Upper lobe of left lung (tissue), 4 donors: ENCODE data around the gene LRRC10B.

Experiments used
- CTCF ChIP-seq, 6 experiments: fragments of 450-650 bp in 4 of 6; fragments of 200-600 bp in 2 of 6; sonication (generic) in 2 of 6; IDR thresholded peaks; one replicate each; pipeline ENCODE4 v1.5.1; 2016 to 2019; ENCODE audit warnings: antibody characterized with exemption in 6 of 6
- EP300 ChIP-seq, 4 donors: sonication (generic); formaldehyde crosslinking; IDR thresholded peaks; one replicate each; pipeline ENCODE4 v1.5.1; 2017; ENCODE audit warnings: antibody characterized with exemption in 4 of 4, control low read depth in 2 of 4
- POLR2A ChIP-seq, 4 donors: fragments of 450-650 bp; IDR thresholded peaks; one replicate each; pipeline ENCODE4 v1.5.1; 2016 to 2017; ENCODE audit warnings: antibody characterized with exemption in 4 of 4, mild to moderate bottlenecking in 2 of 4
- POLR2AphosphoS5 ChIP-seq, 2 donors: sonication (generic); formaldehyde crosslinking; IDR thresholded peaks; one replicate each; pipeline ENCODE4 v1.5.1; 2017; ENCODE audit warnings: antibody characterized with exemption in 2 of 2

- TF ChIP-seq CTCF (IDR thresholded peaks at IDR 0.05) (no peak), EP300 (IDR thresholded peaks at IDR 0.05) (no peak), POLR2AphosphoS5 (IDR thresholded peaks at IDR 0.05) (no peak), POLR2A (IDR thresholded peaks at IDR 0.05) (no peak)
Measured at GRCh38 chr11:61474013-61474643, 34.4 kb upstream of the LRRC10B start.
